ENCODE data around the gene COL4A2.

COL4A2 gene

DNA sequence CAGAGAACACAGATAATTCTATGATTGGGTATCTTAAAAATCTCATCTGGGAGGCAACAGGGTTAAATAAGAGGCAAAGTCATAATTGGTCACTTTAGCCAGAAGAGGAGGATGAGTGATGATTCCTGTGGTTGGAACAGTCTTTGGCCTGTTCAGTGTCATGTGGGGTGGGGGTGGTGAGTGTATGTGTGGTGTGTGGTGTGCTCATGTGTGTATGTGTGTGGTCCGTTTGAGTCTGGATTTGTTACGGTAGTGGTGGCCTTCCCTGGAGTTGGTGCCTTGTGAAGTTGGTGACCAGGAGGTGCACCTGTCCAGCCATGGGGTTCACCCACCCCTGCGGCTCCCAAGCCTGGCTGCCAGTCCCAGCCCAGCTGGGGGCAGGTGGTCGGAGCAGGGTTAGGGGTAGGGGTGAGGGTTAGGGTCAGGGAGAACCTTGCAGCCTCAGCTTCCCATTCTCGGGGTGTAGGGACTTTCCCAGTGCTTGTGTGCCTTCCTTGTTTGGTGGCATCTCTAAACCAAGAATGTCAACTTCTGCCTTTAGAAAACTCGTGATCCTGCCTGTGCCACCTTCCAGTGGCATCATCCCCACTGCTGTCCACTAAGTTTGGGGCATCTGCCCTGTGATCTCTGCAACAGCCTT is 156.9 kb downstream of the COL4A2 start:
- no peak for DNase-seq

- DNase-seq = no peak
These were observed 157.7 kb downstream of the COL4A2 start for GRCh38 chr13:110464556-110465333.

DNA sequence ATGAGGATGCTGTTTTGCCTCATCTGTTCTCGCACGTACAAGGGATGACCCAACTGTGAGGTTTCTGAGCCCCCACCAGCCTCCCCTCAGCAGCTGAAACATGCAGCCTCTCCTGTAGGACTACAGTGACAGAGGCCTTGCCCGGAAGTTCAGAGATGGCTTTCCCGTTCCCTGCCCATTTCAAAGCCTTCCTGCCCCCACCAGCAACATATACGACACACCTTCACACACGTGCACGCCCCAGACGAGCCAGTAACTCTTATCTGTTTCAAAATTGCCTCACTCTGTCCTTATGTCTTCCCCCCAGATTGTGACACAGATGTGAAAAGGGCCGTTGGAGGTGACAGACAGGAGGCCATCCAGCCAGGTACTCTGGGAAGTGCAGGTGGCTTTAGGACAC is 158.6 kb downstream of the COL4A2 start:
- DNase-seq = no peak

- peak; percentile 27 to 42 for DNase-seq
These were observed 159.3 kb downstream of the COL4A2 start for GRCh38 chr13:110466266-110466915.

GRCh38 chr13:110467516-110468110 is 160.5 kb downstream of the COL4A2 start:
- no peak for DNase-seq

DNA sequence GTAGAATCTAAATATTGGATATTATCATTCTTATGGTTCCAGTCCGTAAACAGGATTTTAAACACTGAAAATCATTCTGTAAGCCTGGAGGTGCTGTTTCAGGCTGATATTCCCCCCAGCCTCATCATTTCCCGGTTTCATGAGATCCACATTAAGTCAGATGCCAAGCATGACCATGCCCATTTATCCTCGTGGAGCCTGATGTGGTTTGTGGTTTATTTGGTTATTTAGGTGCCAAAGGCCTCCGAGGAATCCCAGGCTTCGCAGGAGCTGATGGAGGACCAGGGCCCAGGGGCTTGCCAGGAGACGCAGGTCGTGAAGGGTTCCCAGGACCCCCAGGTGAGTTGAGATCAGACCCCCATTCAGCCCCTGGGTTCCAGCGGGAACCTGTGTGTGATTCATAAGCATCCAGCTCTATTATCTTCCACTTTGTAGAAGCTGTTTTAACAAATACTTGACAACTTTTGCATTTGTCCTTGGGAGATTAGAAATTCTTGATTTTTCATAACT is 162.0 kb downstream of the COL4A2 start:
- DNase-seq = no peak

DNA sequence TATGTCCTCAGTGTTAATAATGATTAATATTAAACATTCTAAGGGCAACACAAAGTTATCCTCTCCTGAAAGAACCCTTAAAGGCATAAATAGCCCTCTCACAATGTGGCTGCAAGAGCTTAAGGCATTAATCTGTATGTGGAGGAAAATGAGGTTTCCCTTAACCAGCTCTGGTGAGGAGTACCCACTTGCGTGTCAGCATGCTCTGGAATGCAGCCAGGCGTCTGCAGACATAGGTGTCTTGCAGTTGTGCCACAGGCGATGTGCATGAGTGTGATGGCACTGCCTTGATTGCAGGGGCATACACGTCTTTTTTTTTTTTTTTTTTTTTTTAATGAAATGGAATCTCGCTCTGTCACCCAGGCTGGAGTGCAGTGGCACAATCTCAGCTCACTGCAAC is 162.5 kb downstream of the COL4A2 start:
- no peak for DNase-seq

- no peak for DNase-seq
These were observed 163.4 kb downstream of the COL4A2 start for GRCh38 chr13:110470272-110471009.

DNA sequence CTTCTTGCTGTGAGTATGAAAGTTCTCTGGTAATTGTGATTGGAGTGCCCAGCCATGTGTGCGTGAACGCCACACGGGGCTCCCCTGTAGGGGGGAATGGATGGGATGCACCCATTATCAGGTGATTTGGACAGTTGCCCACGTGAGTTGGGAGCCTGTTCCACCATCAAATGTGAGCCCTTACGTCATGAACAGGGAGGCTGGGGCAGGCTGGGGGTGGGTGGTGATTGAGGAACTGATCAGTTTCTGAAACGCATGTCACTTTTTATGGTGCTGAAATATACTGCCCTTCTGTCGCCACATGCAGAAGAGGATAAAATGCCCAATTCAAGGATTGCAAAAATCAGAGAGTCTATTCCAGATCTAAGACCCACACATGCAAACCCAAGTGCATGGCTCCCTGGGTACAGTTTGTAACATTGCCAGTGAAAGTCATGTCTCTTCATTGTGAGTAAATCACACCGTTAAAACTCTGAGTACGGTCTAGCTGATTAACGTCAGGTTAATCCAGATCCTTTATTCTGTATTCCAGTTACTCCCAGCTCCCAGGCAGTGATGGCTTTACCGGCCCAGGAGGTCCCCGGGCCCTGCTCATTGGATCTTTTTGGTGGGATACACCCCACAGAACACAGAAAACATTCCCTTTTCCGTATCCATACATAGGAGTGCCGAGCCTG is 164.2 kb downstream of the COL4A2 start:
- no peak for DNase-seq

GRCh38 chr13:110471833-110472162 is 164.7 kb downstream of the COL4A2 start:
- DNase-seq = no peak

DNA sequence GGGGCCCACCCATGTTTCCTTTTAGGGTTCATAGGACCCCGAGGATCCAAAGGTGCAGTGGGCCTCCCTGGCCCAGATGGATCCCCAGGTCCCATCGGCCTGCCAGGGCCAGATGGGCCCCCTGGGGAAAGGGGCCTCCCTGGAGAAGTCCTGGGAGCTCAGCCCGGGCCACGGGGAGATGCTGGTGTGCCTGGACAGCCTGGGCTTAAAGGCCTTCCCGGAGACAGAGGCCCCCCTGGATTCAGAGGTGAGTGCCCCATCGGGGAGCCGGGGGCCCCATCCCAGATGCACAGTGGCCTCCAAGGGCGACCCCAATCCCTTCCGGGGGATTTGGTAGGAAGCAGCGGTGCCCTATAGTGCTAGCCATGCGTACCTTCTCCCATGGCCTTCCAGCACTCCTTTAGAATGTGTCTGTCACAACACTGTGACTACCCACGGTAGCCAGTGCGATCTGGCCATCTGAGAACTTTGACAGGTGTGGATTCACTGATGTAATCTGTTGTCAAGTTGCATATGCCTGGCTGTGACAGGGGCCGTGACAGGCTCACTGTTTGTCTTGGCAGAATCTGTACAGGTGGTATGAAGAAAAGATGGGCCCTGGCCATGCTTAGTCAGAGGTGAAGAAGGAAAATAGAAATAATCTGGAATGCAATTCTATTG is 165.9 kb downstream of the COL4A2 start:
- DNase-seq = no peak

GRCh38 chr13:110474713-110475112 is 167.6 kb downstream of the COL4A2 start:
- DNase-seq = no peak

GRCh38 chr13:110475117-110475516 is 168.0 kb downstream of the COL4A2 start:
- DNase-seq = no peak

DNA sequence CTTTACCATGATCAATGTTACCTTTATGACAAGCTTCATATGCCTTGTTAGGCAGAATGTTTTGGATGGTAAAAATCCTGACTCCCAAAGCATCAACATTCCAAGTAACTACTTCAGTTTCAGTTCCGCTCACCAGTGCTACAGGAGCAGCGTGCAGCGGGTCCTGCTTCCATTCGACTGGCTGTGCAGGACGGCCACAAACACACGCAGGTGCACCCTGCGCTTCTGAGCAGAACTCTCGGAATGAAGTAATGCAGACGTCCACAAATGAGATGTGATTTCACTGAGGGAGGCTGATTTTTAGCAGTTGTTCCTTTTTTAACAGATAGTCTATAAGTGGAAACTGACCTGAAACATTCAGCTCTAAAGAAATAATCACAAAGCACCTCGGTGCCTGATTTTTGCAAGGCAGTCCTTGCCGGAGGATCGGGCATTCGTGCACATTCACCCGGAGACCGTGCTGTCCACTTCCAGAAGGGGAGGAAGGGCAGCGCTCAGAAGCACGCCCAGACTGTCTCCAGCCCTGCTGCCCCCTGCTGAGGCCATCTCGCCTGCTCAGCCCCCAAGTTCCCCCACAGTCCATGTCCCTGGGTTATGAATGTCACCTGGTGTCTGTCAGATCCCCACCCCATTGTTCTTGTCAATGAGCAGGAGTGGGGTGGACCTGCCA is 168.6 kb downstream of the COL4A2 start:
- DNase-seq = no peak

DNA sequence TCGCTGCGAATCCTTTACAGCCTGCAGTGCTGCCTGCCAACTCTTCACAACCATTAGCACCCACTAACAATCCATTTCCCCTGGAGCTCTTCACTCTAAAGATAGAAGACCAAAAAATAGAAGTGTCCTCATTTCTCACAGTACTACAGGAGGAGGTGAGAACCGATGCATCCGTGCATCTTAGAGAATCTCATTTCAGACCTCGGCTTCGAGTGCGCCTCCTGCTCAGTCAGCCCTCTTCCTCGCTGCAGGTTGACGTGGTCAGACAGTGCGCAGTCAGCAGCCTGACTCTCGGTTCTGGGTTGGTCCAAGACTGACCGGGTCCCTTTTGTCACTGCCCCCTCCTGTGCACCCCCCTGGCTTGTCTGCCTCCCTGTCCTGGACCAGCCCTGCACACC is 169.1 kb downstream of the COL4A2 start:
- DNase-seq = peak in 1 of 2 experiments; percentile 40

GRCh38 chr13:110477706-110478245 is 170.7 kb downstream of the COL4A2 start:
- DNase-seq = no peak

GRCh38 chr13:110478405-110479214 is 171.5 kb downstream of the COL4A2 start:
- DNase-seq = no peak

GRCh38 chr13:110479215-110479545 is 172.1 kb downstream of the COL4A2 start:
- no peak for DNase-seq

GRCh38 chr13:110479648-110480047 is 172.6 kb downstream of the COL4A2 start:
- no peak for DNase-seq

- DNase-seq = no peak
These were observed 173.1 kb downstream of the COL4A2 start for GRCh38 chr13:110480161-110480560.

Data from NCI-H187 (cell line).